ENCODE measurements around the gene C5orf58. TPM values are rescaled to one million over a fixed set of nuclear protein-coding genes. Genes with fewer than 3 reads are reported as not detected.

The C5orf58 gene
- total and polyA plus RNA-seq, 12 donors: 0.39 to 0.80 TPM; not detected in 10

- no peak for DNase-seq
- H3K4me1 ChIP-seq (replicated peaks in 1 of 2): peaks cover 0 to 15% of the 10 kb centered on the region in 2 donors
- no peaks in the 10 kb centered on the region for H3K9me3 ChIP-seq (replicated peaks in 1 of 3)
- no peaks in the 10 kb centered on the region for H3K36me3 ChIP-seq (replicated peaks in 1 of 2)
- 62 to 76% (median 67%) methylated on average over 3 of the region's 3 CpGs for WGBS, 4 donors
- peak overlapping the region in 1 of 5 donors; percentile 63 for H3K27ac ChIP-seq
- H3K27me3 ChIP-seq: no peaks in the 10 kb centered on the region
- intact Hi-C loops (cut with DNase I): no loop called here
- no peak overlapping the region for H3K4me3 ChIP-seq
- TF ChIP-seq POLR2A (IDR thresholded peaks at IDR 0.05): no peak
- TF ChIP-seq CTCF (IDR thresholded peaks at IDR 0.05): no peak
These were observed 57.7 kb downstream of the C5orf58 start for GRCh38 chr5:170290498-170290897.

GRCh38 chr5:170292179-170293104 is 59.7 kb downstream of the C5orf58 start:
- Histone ChIP-seq H3K36me3 (replicated peaks in 1 of 2) (no peaks in the 10 kb centered on the region), H3K4me3 (no peak overlapping the region), H3K4me1 (replicated peaks in 1 of 2) (peaks cover 0 to 15% of the 10 kb centered on the region in 2 donors), H3K27me3 (no peaks in the 10 kb centered on the region), H3K27ac (peak overlapping the region in 1 of 5 donors; percentile 29), H3K9me3 (replicated peaks in 1 of 3) (no peaks in the 10 kb centered on the region)
- DNase-seq: no peak
- TF ChIP-seq POLR2A (IDR thresholded peaks at IDR 0.05) (no peak), CTCF (IDR thresholded peaks at IDR 0.05) (no peak)
- intact Hi-C loops (cut with DNase I): no loop called here
- WGBS, 4 donors: 79 to 89% (median 85%) methylated on average over 4 of the region's 4 CpGs

- H3K4me1 ChIP-seq (replicated peaks in 1 of 2): peaks cover 0 to 15% of the 10 kb centered on the region in 2 donors
- H3K27ac ChIP-seq: peak overlapping the region in 1 of 5 donors; percentile 29
- no peaks in the 10 kb centered on the region for H3K9me3 ChIP-seq (replicated peaks in 1 of 3)
- peak in 5 of 7 donors; percentile 43 to 55 (median 45) for DNase-seq
- no peaks in the 10 kb centered on the region for H3K36me3 ChIP-seq (replicated peaks in 1 of 2)
- H3K4me3 ChIP-seq: no peak overlapping the region
- intact Hi-C loops (cut with DNase I): no loop called here
- no peaks in the 10 kb centered on the region for H3K27me3 ChIP-seq
- no peak for TF ChIP-seq POLR2A (IDR thresholded peaks at IDR 0.05)
- no peak for TF ChIP-seq CTCF (IDR thresholded peaks at IDR 0.05)
- WGBS, 4 donors: 61 to 73% (median 64%) methylated on average over 6 of the region's 6 CpGs
These were observed 60.5 kb downstream of the C5orf58 start for GRCh38 chr5:170293273-170293672.

GRCh38 chr5:170294057-170294456 is 61.3 kb downstream of the C5orf58 start:
- WGBS, 4 donors: 61 to 67% (median 64%) methylated on average over 3 of the region's 3 CpGs
- intact Hi-C loops (cut with DNase I): no loop called here
- Histone ChIP-seq H3K27ac (no peak overlapping the region), H3K36me3 (replicated peaks in 1 of 2) (no peaks in the 10 kb centered on the region), H3K27me3 (no peaks in the 10 kb centered on the region), H3K9me3 (replicated peaks in 1 of 3) (no peaks in the 10 kb centered on the region), H3K4me1 (replicated peaks in 1 of 2) (peaks cover 0 to 12% of the 10 kb centered on the region in 2 donors), H3K4me3 (no peak overlapping the region)
- TF ChIP-seq CTCF (IDR thresholded peaks at IDR 0.05): no peak
- TF ChIP-seq POLR2A (IDR thresholded peaks at IDR 0.05): no peak
- DNase-seq: no peak

Data from adrenal gland (tissue), 12 donors.